K562 (cell line): Measurements from ENCODE around the gene BRWD1. TPM values are rescaled to one million over a fixed set of nuclear protein-coding genes. Genes with fewer than 3 reads are reported as not detected.

Source experiments
- CCNT2 ChIP-seq: IDR thresholded peaks from 2 replicates; pipeline ENCODE4 v1.6.1; 2011; ENCODE audit warnings: borderline replicate concordance, low read depth, mild to moderate bottlenecking, moderate library complexity, mixed read lengths, low read length; ENCODE audit not compliant: insufficient read length; ENCODE audit errors: extremely low read depth
- CLOCK ChIP-seq: fragments of 250-450 bp; sonication (Bioruptor Pico); IDR thresholded peaks from 2 replicates; pipeline ENCODE4 v1.4.0; 2020; ENCODE audit warnings: mild to moderate bottlenecking, moderate library complexity, borderline replicate concordance
- HEY1 ChIP-seq: fragments of 250-450 bp; sonication (Bioruptor Pico); IDR thresholded peaks from 2 replicates; pipeline ENCODE4 v1.5.0; 2020; ENCODE audit warnings: mild to moderate bottlenecking, moderate library complexity, borderline replicate concordance
- HMGN3 ChIP-seq: IDR thresholded peaks from 2 replicates; pipeline ENCODE4 v1.6.1; 2011; ENCODE audit warnings: borderline replicate concordance, low read depth, mild to moderate bottlenecking, mixed read lengths, low read length; ENCODE audit not compliant: insufficient read length; ENCODE audit errors: extremely low read depth
- MAFG ChIP-seq: fragments of 450-650 bp; conservative IDR thresholded peaks from 2 replicates; pipeline ENCODE4 v1.6.1; 2016; ENCODE audit warnings: missing genetic modification characterization, missing compliant biosample characterization
- MCM3 ChIP-seq: fragments of 450-650 bp; IDR thresholded peaks from 2 replicates; pipeline ENCODE4 v1.6.1; 2016
- RFX1 ChIP-seq: fragments of 450-650 bp; IDR thresholded peaks from 2 replicates; pipeline ENCODE4 v1.6.1; 2016; ENCODE audit warnings: mild to moderate bottlenecking, moderate library complexity
- RUNX1 ChIP-seq: sonication (generic); IDR thresholded peaks from 2 replicates; pipeline ENCODE4 v1.6.1; 2016; ENCODE audit warnings: antibody characterized with exemption, low read depth
- UBTF ChIP-seq, 2 experiments: IDR thresholded peaks; 2 replicates each; pipeline ENCODE4 v1.6.1; 2012; ENCODE audit warnings: improper control_type of control experiment in 2 of 2, low read depth in 2 of 2, low read length in 2 of 2, borderline replicate concordance in 1 of 2
- ZC3H4 ChIP-seq: sonication (generic); formaldehyde crosslinking; IDR thresholded peaks from 2 replicates; pipeline ENCODE4 v1.9.0; 2021; ENCODE audit warnings: missing genetic modification reagents, borderline replicate concordance
- ZNF717 ChIP-seq: fragments of 250-450 bp; sonication (Bioruptor Pico); IDR thresholded peaks from 2 replicates; pipeline ENCODE4 v1.5.0; 2021
- ZNF764 ChIP-seq: fragments of 250-450 bp; sonication (Bioruptor Pico); IDR thresholded peaks from 2 replicates; pipeline ENCODE4 v1.4.0; 2020; ENCODE audit warnings: low read depth, mild to moderate bottlenecking, moderate library complexity
- polyA plus RNA-seq, 8 experiments: library from polyadenylated mRNA; depleted of rRNA in 4 of 8; stranded (reverse) in 5 of 8; unstranded in 3 of 8; fragments of >200 nt; fragmentation: Nextera tagmentation in 2 of 8; fragmentation: Illumina TruSeq in 1 of 8; extraction: Ambion mirVana in 2 of 8; extraction: Trizol in 1 of 8; gene quantifications; 2 replicates each; pipeline versions ENCODE4 v1.2.1 to v1.2.3, GENCODE V29; 2011 to 2014; ENCODE audit warnings: inconsistent platforms in 1 of 8, missing spikeins in 1 of 8
- total RNA-seq, 7 experiments: library from RNA; depleted of rRNA in 6 of 7; stranded (reverse); fragments of >200 nt in 6 of 7; fragmentation: Illumina TruSeq in 2 of 7; extraction: Trizol in 2 of 7; gene quantifications; 2 replicates each; pipeline versions ENCODE4 v1.2.1 to v1.2.3, GENCODE V29; 2011 to 2021; ENCODE audit warnings: low replicate concordance in 1 of 7
- TF ChIP-seq, protein P1 (sequence below), 3 experiments: fragments of 200-800 bp in 1 of 3; fragments of 250-450 bp in 1 of 3; fragments of 450-650 bp in 1 of 3; sonication (Bioruptor Pico) in 1 of 3; sonication (Bioruptor generic) in 1 of 3; formaldehyde crosslinking in 1 of 3; IDR thresholded peaks; 2 replicates each; pipeline versions ENCODE4 v1.6.1 to v1.8.0; 2016 to 2022; ENCODE audit warnings: mild to moderate bottlenecking in 2 of 3, missing genetic modification characterization in 2 of 3, missing compliant biosample characterization in 1 of 3, moderate library complexity in 1 of 3

The BRWD1 gene
- total and polyA plus RNA-seq, 9 of the 15 experiments (the other 6 are each of a cell fraction or from before 2014, with no cell fraction given) = 10.1 to 60.2 (median 34.1) TPM

- TF ChIP-seq RUNX1 (peak; percentile 67; the same call in 1 of the 2 replicates), MCM3 (no peak), HEY1 (CRISPR knock-in tag) (no peak), UBTF (IDR thresholded peaks at IDR 0.05; ENCODE audit: borderline replicate concordance in 1 of 2, low read depth in 2 of 2, low read length in 2 of 2) (peak in 1 of 2 experiments; percentile 62; a peak in 2 of 4 replicates), CCNT2 (peak; percentile 92), RFX1 (no peak), CLOCK (CRISPR knock-in tag) (no peak), ZNF717 (CRISPR knock-in tag) (no peak), MAFG (tag) (no peak), HMGN3 (peak; percentile 94), ZC3H4 (CRISPR knock-in tag) (no peak), ZNF764 (CRISPR knock-in tag) (peak; percentile 46; the same call in 1 of the 2 replicates)
- TF ChIP-seq, protein P1, sequence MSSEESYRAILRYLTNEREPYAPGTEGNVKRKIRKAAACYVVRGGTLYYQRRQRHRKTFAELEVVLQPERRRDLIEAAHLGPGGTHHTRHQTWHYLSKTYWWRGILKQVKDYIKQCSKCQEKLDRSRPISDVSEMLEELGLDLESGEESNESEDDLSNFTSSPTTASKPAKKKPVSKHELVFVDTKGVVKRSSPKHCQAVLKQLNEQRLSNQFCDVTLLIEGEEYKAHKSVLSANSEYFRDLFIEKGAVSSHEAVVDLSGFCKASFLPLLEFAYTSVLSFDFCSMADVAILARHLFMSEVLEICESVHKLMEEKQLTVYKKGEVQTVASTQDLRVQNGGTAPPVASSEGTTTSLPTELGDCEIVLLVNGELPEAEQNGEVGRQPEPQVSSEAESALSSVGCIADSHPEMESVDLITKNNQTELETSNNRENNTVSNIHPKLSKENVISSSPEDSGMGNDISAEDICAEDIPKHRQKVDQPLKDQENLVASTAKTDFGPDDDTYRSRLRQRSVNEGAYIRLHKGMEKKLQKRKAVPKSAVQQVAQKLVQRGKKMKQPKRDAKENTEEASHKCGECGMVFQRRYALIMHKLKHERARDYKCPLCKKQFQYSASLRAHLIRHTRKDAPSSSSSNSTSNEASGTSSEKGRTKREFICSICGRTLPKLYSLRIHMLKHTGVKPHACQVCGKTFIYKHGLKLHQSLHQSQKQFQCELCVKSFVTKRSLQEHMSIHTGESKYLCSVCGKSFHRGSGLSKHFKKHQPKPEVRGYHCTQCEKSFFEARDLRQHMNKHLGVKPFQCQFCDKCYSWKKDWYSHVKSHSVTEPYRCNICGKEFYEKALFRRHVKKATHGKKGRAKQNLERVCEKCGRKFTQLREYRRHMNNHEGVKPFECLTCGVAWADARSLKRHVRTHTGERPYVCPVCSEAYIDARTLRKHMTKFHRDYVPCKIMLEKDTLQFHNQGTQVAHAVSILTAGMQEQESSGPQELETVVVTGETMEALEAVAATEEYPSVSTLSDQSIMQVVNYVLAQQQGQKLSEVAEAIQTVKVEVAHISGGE (CRISPR knock-in tag; IDR thresholded peaks at IDR 0.05) = no peak; a peak in 1 of 6 replicates
Measured at GRCh38 chr21:39183272-39184049, 130.0 kb downstream of the BRWD1 start, which contains the start of gene PSMG1 (continued).
